HepG2 (cell line): ENCODE results near the gene SCAF8. TPM values are rescaled to one million over a fixed set of nuclear protein-coding genes. Genes with fewer than 3 reads are reported as not detected.
A peak's percentile ranks its signal among the peaks of the same experiment; 100 is the strongest.
"Not testable (repeated sequence)": the region's sequence is repeated elsewhere in the genome, so short reads cannot be mapped to it uniquely, and the experiment has no call there.

Experiments
- ATAC-seq: fragments of 200-7000 bp; cut with Tn5 transposase; 3 replicates; pipeline ENCODE4 v1.9.1; 2020; ENCODE audit warnings: mild to moderate bottlenecking, moderate library complexity
- BruUV-seq: library from RNA; stranded (reverse); fragments of 400-500 nt; replicated peaks from 2 replicates; lab custom pipeline; 2021; lab: Mats Ljungman, UMichigan
- CTCF ChIA-PET: fragments of 300-600 bp; formaldehyde crosslinking; extraction: SDS; loops from one replicate; lab custom pipeline; 2021; ENCODE audit warnings: low total read pairs, inconsistent platforms, low intra/inter-chr PET ratio; lab: Yijun Ruan, JAX
- POLR2A ChIA-PET: fragments of 350-600 bp; sonication (Branson Sonifier 250); formaldehyde crosslinking; loops from one replicate; lab custom pipeline; 2020; ENCODE audit warnings: antibody characterized with exemption, inconsistent platforms; lab: Yijun Ruan, JAX
- DNase-seq: peaks from one replicate; pipeline ENCODE4 v3.0.0-alpha.2; 2015; ENCODE audit warnings: low spot score
- FAIRE-seq: peaks from 3 replicates; lab custom pipeline; 2011; peaks lifted over from hg19 to GRCh38; lab: Jason Lieb, UNC
- H2AFZ ChIP-seq: one replicate; pipeline ENCODE4 v1.6.1; 2011; ENCODE audit warnings: low read length, inconsistent platforms
- H3K27ac ChIP-seq: fragments of 300-600 bp; 3 replicates; pipeline ENCODE4 v1.8.0; 2011; ENCODE audit warnings: mixed run types, mild to moderate bottlenecking, mixed read lengths, low read length, inconsistent platforms; ENCODE audit not compliant: insufficient read depth; ENCODE audit errors: extremely low read length
- H3K27me3 ChIP-seq, 2 experiments: fragments of 200-600 bp in 1 of 2; 2 replicates in 1 of 2; 3 replicates in 1 of 2; pipeline versions ENCODE4 v1.6.0 to v1.8.0; 2011; ENCODE audit warnings: low read length in 2 of 2, mild to moderate bottlenecking in 2 of 2, moderate library complexity in 2 of 2, inconsistent platforms in 1 of 2; ENCODE audit not compliant: insufficient read depth in 2 of 2, control insufficient read depth in 1 of 2
- H3K36me3 ChIP-seq, 2 experiments: fragments of 200-600 bp in 1 of 2; replicated peaks in 1 of 2; 2 replicates in 1 of 2; 3 replicates in 1 of 2; pipeline versions ENCODE4 v1.5.1 to v1.8.0; 2011; ENCODE audit warnings: low read length in 2 of 2, inconsistent platforms in 1 of 2; ENCODE audit not compliant: insufficient read depth in 2 of 2, control insufficient read depth in 1 of 2
- H3K4me1 ChIP-seq: 2 replicates; pipeline ENCODE4 v1.5.1; 2012; ENCODE audit warnings: low read length, inconsistent platforms; ENCODE audit not compliant: insufficient read depth
- H3K4me2 ChIP-seq: 2 replicates; pipeline ENCODE4 v1.6.0; 2011; ENCODE audit warnings: low read depth, low read length, inconsistent platforms
- H3K4me3 ChIP-seq, 3 experiments: fragments of 200-600 bp in 1 of 3; sonication (generic), shearing (Covaris generic) in 1 of 3; replicated peaks in 1 of 3; 2 replicates each; pipeline ENCODE4 v1.5.1; 2011 to 2016; ENCODE audit warnings: low read length in 3 of 3, inconsistent platforms in 2 of 3, low read depth in 2 of 3, mild to moderate bottlenecking in 2 of 3, control low read depth in 1 of 3, mixed read lengths in 1 of 3; ENCODE audit not compliant: insufficient read depth in 1 of 3
- H3K79me2 ChIP-seq: one replicate; pipeline ENCODE4 v1.6.1; 2011; ENCODE audit warnings: low read length, inconsistent platforms; ENCODE audit not compliant: insufficient read depth
- H3K9ac ChIP-seq: 2 replicates; pipeline ENCODE4 v1.6.0; 2011; ENCODE audit warnings: mild to moderate bottlenecking, low read depth, low read length, inconsistent platforms; ENCODE audit not compliant: insufficient read depth
- H3K9me3 ChIP-seq: 2 replicates; pipeline ENCODE4 v1.5.1; 2012; ENCODE audit warnings: mild to moderate bottlenecking, low read length
- H4K20me1 ChIP-seq: 2 replicates; pipeline ENCODE4 v1.6.0; 2011; ENCODE audit warnings: inconsistent platforms, mild to moderate bottlenecking, low read length, moderate library complexity; ENCODE audit not compliant: insufficient read depth
- ATF7 ChIP-seq, 2 experiments: fragments of 450-650 bp in 1 of 2; sonication (generic) in 1 of 2; formaldehyde crosslinking in 1 of 2; IDR thresholded peaks; 2 replicates each; pipeline versions ENCODE4 v1.4.0 to v1.6.1; 2016 to 2020; ENCODE audit warnings: antibody characterized with exemption in 1 of 2, mild to moderate bottlenecking in 1 of 2, missing genetic modification reagents in 1 of 2
- BRCA1 ChIP-seq: sonication (generic); formaldehyde crosslinking; IDR thresholded peaks from 2 replicates; pipeline ENCODE4 v1.4.0; 2020; ENCODE audit warnings: missing genetic modification reagents
- GPN1 ChIP-seq: sonication (generic); formaldehyde crosslinking; IDR thresholded peaks from 2 replicates; pipeline ENCODE4 v1.5.1; 2020; ENCODE audit warnings: missing genetic modification reagents, borderline replicate concordance
- U2AF1 ChIP-seq: fragments of 200-400 bp; formaldehyde crosslinking; optimal IDR thresholded peaks from 2 replicates; pipeline ENCODE3; 2017; ENCODE audit warnings: mild to moderate bottlenecking, low read depth, low read length
- WGBS: methylation state at CpG from one replicate; pipeline ENCODE4 v1.1.6; 2017; ENCODE audit warnings: low lambda C conversion rate; 5-methylcytosine and 5-hydroxymethylcytosine counted together
- in situ Hi-C: cut with HindIII; loops from 2 replicates; pipeline ENCODE4 v1.10.0; 2017; ENCODE audit warnings: low pct_unique_long_range_greater_than_20kb; ENCODE audit not compliant: extremely low pct_ligation_motif_present
- intact Hi-C: fragments of 100-400 bp; cut with micrococcal nuclease; formaldehyde crosslinking; loops from one replicate; pipeline ENCODE4 v1.10.0; 2022; ENCODE audit not compliant: unreplicated experiment
- polyA plus RNA-seq, 8 experiments: library from polyadenylated mRNA; depleted of rRNA in 3 of 8; stranded (reverse) in 7 of 8; unstranded in 1 of 8; fragments of >200 nt; fragmentation: Illumina TruSeq in 4 of 8; extraction: Trizol in 4 of 8; gene quantifications; 2 replicates each; pipeline versions ENCODE4 v1.2.1 to v1.2.3, GENCODE V29; 2011 to 2016; ENCODE audit warnings: low read depth in 4 of 8, missing spikeins in 1 of 8, mixed read lengths in 1 of 8; ENCODE audit not compliant: insufficient read depth in 1 of 8
- total RNA-seq, 5 experiments: library from RNA; depleted of rRNA; stranded (reverse); fragments of >200 nt; fragmentation: Illumina TruSeq; extraction: Trizol; gene quantifications; 2 replicates each; pipeline ENCODE4 v1.2.3, GENCODE V29; 2016; ENCODE audit warnings: low read depth in 1 of 5

SCAF8 gene
- total and polyA plus RNA-seq, 2 of the 13 experiments (the other 11 are each of a cell fraction or from before 2014, with no cell fraction given): 15.3 to 40.8 TPM

DNA sequence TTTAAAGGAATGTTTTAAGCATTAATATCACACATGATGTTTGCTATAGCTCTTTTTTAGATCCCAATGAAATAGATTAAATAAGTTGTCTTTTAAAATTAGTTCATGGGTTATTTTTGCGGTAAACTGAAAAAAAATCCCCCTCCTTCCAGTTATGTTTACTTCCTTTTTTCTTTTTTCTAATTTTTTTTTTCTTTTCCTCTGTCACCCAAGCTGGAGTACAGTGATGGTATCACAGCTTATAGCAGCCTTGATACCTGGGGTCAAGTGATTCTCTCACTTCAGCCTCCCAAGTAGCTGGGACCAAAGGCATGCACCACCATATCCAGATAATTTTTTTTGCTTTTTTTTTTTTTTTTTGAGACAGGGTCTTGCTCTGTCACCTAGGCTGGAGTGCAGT lies 17.8 kb upstream of the SCAF8 start:
- Histone ChIP-seq H3K27ac (no peak overlapping the region), H3K9me3 (peaks cover 10% of the 10 kb centered on the region), H3K27me3 (no peaks in the 10 kb centered on the region; a peak in 1 of 5 replicates), H2AFZ (no peak overlapping the region), H3K4me1 (no peaks in the 10 kb centered on the region), H3K4me3 (no peak overlapping the region), H4K20me1 (no peaks in the 10 kb centered on the region), H3K36me3 (no peaks in the 10 kb centered on the region), H3K4me2 (no peak overlapping the region), H3K9ac (no peak overlapping the region), H3K79me2 (no peaks in the 10 kb centered on the region)
- ATAC-seq: no peak
- no TSS peak for BruUV-seq
- WGBS: 98% methylated on average over 1 of the region's 1 CpG
- intact Hi-C loops: no loop called here
- in situ Hi-C loops: no loop called here
- FAIRE-seq: no peak
- ChIA-PET POLR2A (no interaction called here), CTCF (no interaction called here)
- TF ChIP-seq GPN1: no peak
- no peak for TF ChIP-seq BRCA1 (CRISPR knock-in tag)
- 0 out of 2 replicates have a peak, but pooled peaks have one; percentile 15 for TF ChIP-seq ATF7 (IDR thresholded peaks at IDR 0.05)
- TF ChIP-seq ATF7 (CRISPR knock-in tag; IDR thresholded peaks at IDR 0.05): no peak
- TF ChIP-seq U2AF1: no peak
- DNase-seq: no peak

DNA sequence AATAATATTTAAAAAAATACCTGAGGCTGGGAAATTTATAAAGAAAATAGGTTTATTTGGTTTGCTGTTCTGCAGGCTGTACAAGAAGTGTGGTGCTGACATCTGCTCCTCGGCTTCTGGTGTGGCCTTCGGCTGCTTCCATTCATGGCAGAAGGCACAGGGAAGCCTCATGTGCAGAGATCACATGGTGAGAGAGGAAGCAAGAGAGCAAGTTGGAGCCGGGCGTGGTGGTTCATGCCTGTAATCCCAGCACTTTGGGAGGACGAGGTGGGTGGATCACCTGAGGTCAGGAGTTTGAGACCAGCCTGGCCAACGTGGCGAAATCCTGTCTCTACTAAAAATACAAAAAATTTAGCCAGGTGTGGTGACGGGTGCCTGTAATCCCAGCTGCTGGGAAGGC lies 16.9 kb upstream of the SCAF8 start:
- H2AFZ ChIP-seq, BruUV-seq, H3K36me3 ChIP-seq, H3K4me2 ChIP-seq, H3K4me1 ChIP-seq, ATAC-seq, intact Hi-C loops, H3K79me2 ChIP-seq, DNase-seq, CTCF ChIA-PET, H4K20me1 ChIP-seq, H3K27ac ChIP-seq, in situ Hi-C loops, POLR2A ChIA-PET, H3K9ac ChIP-seq, H3K27me3 ChIP-seq, FAIRE-seq, H3K9me3 ChIP-seq, H3K4me3 ChIP-seq: not testable (repeated sequence)
- 72% methylated on average over 8 of the region's 8 CpGs for WGBS
